Mesenchymal stem cell (in vitro differentiated cells and primary cell): ENCODE data around the gene CENPN.

Source experiments
- DNase-seq: peaks from one replicate; pipeline ENCODE4 v3.0.0-alpha.2; 2013
- H2AFZ ChIP-seq: one replicate; pipeline ENCODE4 v1.6.1; 2013; ENCODE audit warnings: low read depth, mild to moderate bottlenecking, control low read depth, inconsistent platforms, low read length, moderate library complexity
- H2AK5ac ChIP-seq: 2 replicates; pipeline ENCODE4 v1.6.1; 2013; ENCODE audit warnings: low read length, moderate library complexity, mild to moderate bottlenecking, inconsistent platforms; ENCODE audit not compliant: severe bottlenecking
- H2BK120ac ChIP-seq: one replicate; pipeline ENCODE4 v1.6.1; 2013; ENCODE audit warnings: low read depth, mild to moderate bottlenecking, inconsistent platforms, low read length, moderate library complexity
- H2BK12ac ChIP-seq, 2 experiments: one replicate each; pipeline ENCODE4 v1.6.1; 2013; ENCODE audit warnings: inconsistent platforms in 2 of 2, low read length in 2 of 2, mild to moderate bottlenecking in 2 of 2, moderate library complexity in 2 of 2, control low read depth in 1 of 2
- H2BK15ac ChIP-seq: one replicate; pipeline ENCODE4 v1.6.1; 2013; ENCODE audit warnings: mild to moderate bottlenecking, low read depth, inconsistent platforms; ENCODE audit not compliant: poor library complexity, severe bottlenecking
- H2BK5ac ChIP-seq: 2 replicates; pipeline ENCODE4 v1.6.1; 2013; ENCODE audit warnings: low read depth, mild to moderate bottlenecking, low read length, control low read depth, inconsistent platforms; ENCODE audit not compliant: poor library complexity, severe bottlenecking
- H3K14ac ChIP-seq, 2 experiments: one replicate each; pipeline ENCODE4 v1.6.1; 2013; ENCODE audit warnings: inconsistent platforms in 2 of 2, low read length in 2 of 2, control low read depth in 1 of 2, mild to moderate bottlenecking in 1 of 2, moderate library complexity in 1 of 2
- H3K18ac ChIP-seq, 2 experiments: one replicate each; pipeline ENCODE4 v1.6.1; 2013; ENCODE audit warnings: inconsistent platforms in 2 of 2, low read length in 2 of 2, control low read depth in 1 of 2, low read depth in 1 of 2, mild to moderate bottlenecking in 1 of 2
- H3K23ac ChIP-seq, 2 experiments: one replicate each; pipeline ENCODE4 v1.6.1; 2013; ENCODE audit warnings: inconsistent platforms in 2 of 2, low read length in 2 of 2, mild to moderate bottlenecking in 2 of 2, moderate library complexity in 2 of 2, control low read depth in 1 of 2
- H3K27ac ChIP-seq: 2 replicates; pipeline ENCODE4 v1.5.1; 2013; ENCODE audit warnings: mild to moderate bottlenecking, moderate library complexity, low read length, control low read depth, inconsistent platforms; ENCODE audit not compliant: poor library complexity, severe bottlenecking
- H3K27me3 ChIP-seq, 2 experiments: 2 replicates each; pipeline versions ENCODE4 v1.6.1 to v1.7.0; 2013; ENCODE audit warnings: low read length in 2 of 2, mild to moderate bottlenecking in 2 of 2, moderate library complexity in 2 of 2, control low read depth in 1 of 2, inconsistent platforms in 1 of 2; ENCODE audit not compliant: control insufficient read depth in 1 of 2, insufficient read depth in 1 of 2
- H3K36me3 ChIP-seq, 2 experiments: 2 replicates each; pipeline versions ENCODE4 v1.6.1 to v1.7.0; 2013; ENCODE audit warnings: low read length in 2 of 2, control low read depth in 1 of 2, inconsistent platforms in 1 of 2, low read depth in 1 of 2, mild to moderate bottlenecking in 1 of 2; ENCODE audit not compliant: insufficient read depth in 2 of 2, control insufficient read depth in 1 of 2
- H3K4ac ChIP-seq, 2 experiments: one replicate each; pipeline ENCODE4 v1.6.1; 2013; ENCODE audit warnings: inconsistent platforms in 2 of 2, low read length in 2 of 2, mild to moderate bottlenecking in 2 of 2, moderate library complexity in 2 of 2, control low read depth in 1 of 2, low read depth in 1 of 2
- H3K4me1 ChIP-seq: 2 replicates; pipeline ENCODE4 v1.6.1; 2013; ENCODE audit warnings: low read depth, low read length, control low read depth; ENCODE audit not compliant: control insufficient read depth, insufficient read depth
- H3K4me2 ChIP-seq: 2 replicates; pipeline ENCODE4 v1.6.1; 2013; ENCODE audit warnings: low read length, mild to moderate bottlenecking, inconsistent platforms; ENCODE audit not compliant: poor library complexity, severe bottlenecking
- H3K4me3 ChIP-seq, 2 experiments: 2 replicates each; pipeline versions ENCODE4 v1.5.1 to v1.7.0; 2013; ENCODE audit warnings: low read length in 2 of 2, mild to moderate bottlenecking in 2 of 2, control low read depth in 1 of 2, low read depth in 1 of 2; ENCODE audit not compliant: insufficient read depth in 1 of 2
- H3K79me1 ChIP-seq: replicated peaks from 2 replicates; pipeline ENCODE4 v1.6.1; 2013; ENCODE audit warnings: mild to moderate bottlenecking, control low read depth, low read length, inconsistent platforms; ENCODE audit not compliant: poor library complexity, severe bottlenecking
- H3K9ac ChIP-seq: 2 replicates; pipeline ENCODE4 v1.7.0; 2013; ENCODE audit warnings: mild to moderate bottlenecking, low read length, moderate library complexity
- H3K9me3 ChIP-seq: 2 replicates; pipeline ENCODE4 v1.7.0; 2013; ENCODE audit warnings: mild to moderate bottlenecking, low read length; ENCODE audit not compliant: control insufficient read depth
- H4K8ac ChIP-seq: one replicate; pipeline ENCODE4 v1.6.1; 2013; ENCODE audit warnings: inconsistent platforms, mild to moderate bottlenecking, low read length, moderate library complexity
- H4K91ac ChIP-seq: one replicate; pipeline ENCODE4 v1.6.1; 2013; ENCODE audit warnings: mild to moderate bottlenecking, low read length, inconsistent platforms
- WGBS: methylation state at CpG from one replicate; pipeline ENCODE4 v1.1.7; 2013; ENCODE audit warnings: mixed read lengths; 5-methylcytosine and 5-hydroxymethylcytosine counted together

Gene CENPN

GRCh38 chr16:81035975-81036750 is 29.1 kb downstream of the CENPN start:
- Histone ChIP-seq H3K9me3 (no peaks in the 10 kb centered on the region), H4K8ac (peak overlapping the region; percentile 45), H3K9ac (peak overlapping the region; percentile 88), H2AK5ac (no peak overlapping the region), H2BK120ac (no peak overlapping the region), H2BK5ac (no peak overlapping the region), H3K23ac (peak overlapping the region in 1 of 2 experiments; percentile 57), H4K91ac (no peak overlapping the region), H3K14ac (peak overlapping the region in 1 of 2 experiments; percentile 58), H2BK12ac (no peak overlapping the region), H3K27me3 (no peaks in the 10 kb centered on the region), H3K79me1 (peaks cover 18% of the 10 kb centered on the region), H3K4me3 (peak overlapping the region; percentile 89 to 91), H3K27ac (no peak overlapping the region), H3K36me3 (peaks cover 8 to 14% of the 10 kb centered on the region in 2 experiments), H3K4me1 (peaks cover 3% of the 10 kb centered on the region), H3K4ac (peak overlapping the region; percentile 15 to 81), H3K18ac (peak overlapping the region; percentile 50 to 95), H2BK15ac (no peak overlapping the region), H3K4me2 (peak overlapping the region; percentile 83), H2AFZ (peak overlapping the region; percentile 68)
- WGBS, result under 1% methylated on average over 51 of the region's 80 CpGs
- DNase-seq, result peak; percentile 41

DNA sequence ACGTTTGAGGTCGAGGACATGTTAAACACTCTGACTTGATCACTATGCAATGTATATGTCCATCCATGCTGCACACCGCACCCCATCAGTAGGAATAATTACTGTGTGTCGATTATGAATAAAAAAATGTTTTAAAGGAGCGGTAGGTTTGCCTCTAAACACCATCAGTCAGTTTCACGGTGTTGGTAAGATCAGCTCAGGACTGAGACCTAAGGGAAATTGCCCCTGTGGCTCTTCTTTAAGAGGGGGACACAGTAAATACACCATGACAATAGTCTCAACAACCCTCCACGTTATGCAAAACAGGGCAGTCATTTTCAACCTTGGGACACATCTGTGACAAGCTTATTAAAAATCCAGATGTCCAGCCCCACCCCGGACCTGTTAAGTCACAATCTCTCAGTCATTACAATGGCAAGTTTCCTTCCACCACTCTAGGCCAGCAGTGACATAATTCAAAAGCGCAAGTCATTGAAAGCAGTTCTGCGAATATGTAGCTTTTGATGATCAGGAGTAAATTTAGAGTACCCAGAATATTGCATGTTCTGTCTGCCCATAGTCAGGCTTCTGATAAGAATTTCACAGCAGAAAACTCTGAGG is 29.8 kb downstream of the CENPN start:
- Histone ChIP-seq H3K79me1 (peaks cover 23% of the 10 kb centered on the region), H3K27ac (no peak overlapping the region), H2BK12ac (no peak overlapping the region), H2AK5ac (no peak overlapping the region), H3K9me3 (no peaks in the 10 kb centered on the region), H3K27me3 (no peaks in the 10 kb centered on the region), H4K91ac (no peak overlapping the region), H2BK5ac (no peak overlapping the region), H3K4me2 (peak overlapping the region; percentile 83), H3K4ac (no peak overlapping the region), H2BK120ac (no peak overlapping the region), H2BK15ac (no peak overlapping the region), H3K4me1 (peaks cover 3% of the 10 kb centered on the region), H2AFZ (no peak overlapping the region), H4K8ac (no peak overlapping the region), H3K4me3 (peak overlapping the region; percentile 89 to 91), H3K9ac (peak overlapping the region; percentile 88), H3K18ac (peak overlapping the region in 1 of 2 experiments; percentile 68), H3K23ac (no peak overlapping the region), H3K36me3 (peaks cover 12 to 21% of the 10 kb centered on the region in 2 experiments), H3K14ac (no peak overlapping the region)
- WGBS, result 42% methylated on average over 9 of the region's 10 CpGs
- DNase-seq, result peak; percentile 25

GRCh38 chr16:81040131-81040530 is 33.1 kb downstream of the CENPN start:
- H2AK5ac ChIP-seq, result no peak overlapping the region
- no peak for DNase-seq
- no peak overlapping the region for H3K18ac ChIP-seq
- H4K91ac ChIP-seq, result no peak overlapping the region
- WGBS, result no CpG with 5 or more reads among the region's 2 CpGs
- peaks cover 3% of the 10 kb centered on the region for H3K4me1 ChIP-seq
- no peak overlapping the region for H3K27ac ChIP-seq
- H3K4me3 ChIP-seq, result no peak overlapping the region
- H3K9ac ChIP-seq, result no peak overlapping the region
- no peak overlapping the region for H2BK5ac ChIP-seq
- H2AFZ ChIP-seq, result no peak overlapping the region
- H3K23ac ChIP-seq, result no peak overlapping the region
- H2BK120ac ChIP-seq, result no peak overlapping the region
- no peak overlapping the region for H4K8ac ChIP-seq
- no peak overlapping the region for H3K4me2 ChIP-seq
- H3K27me3 ChIP-seq, result no peaks in the 10 kb centered on the region
- no peak overlapping the region for H2BK15ac ChIP-seq
- H3K4ac ChIP-seq, result no peak overlapping the region
- H3K9me3 ChIP-seq, result no peaks in the 10 kb centered on the region
- no peak overlapping the region for H2BK12ac ChIP-seq
- H3K79me1 ChIP-seq, result peaks cover 26% of the 10 kb centered on the region
- H3K36me3 ChIP-seq, result peaks cover 24 to 54% of the 10 kb centered on the region in 2 experiments
- H3K14ac ChIP-seq, result no peak overlapping the region

DNA sequence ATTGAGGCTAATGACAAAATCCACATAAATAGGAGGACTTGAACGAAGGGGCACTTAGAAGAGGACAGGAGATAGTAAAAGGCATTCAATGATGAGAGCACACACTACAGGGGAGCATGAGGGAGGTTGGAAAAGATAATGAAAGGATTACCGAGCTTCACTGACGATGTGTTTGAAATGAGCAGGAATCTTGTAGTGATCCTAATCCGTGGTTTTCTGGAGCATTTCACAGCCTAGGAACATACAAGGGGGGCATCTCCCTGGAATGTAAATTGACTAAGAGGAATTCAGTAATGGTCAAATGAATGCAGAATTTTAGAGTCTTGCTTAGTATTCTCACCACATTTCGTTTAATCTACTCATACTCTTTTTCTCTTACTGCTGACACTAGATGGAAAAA is 33.8 kb downstream of the CENPN start:
- no peak for DNase-seq
- Histone ChIP-seq H3K23ac (no peak overlapping the region), H4K8ac (no peak overlapping the region), H3K27me3 (no peaks in the 10 kb centered on the region), H2BK120ac (no peak overlapping the region), H2BK5ac (no peak overlapping the region), H3K27ac (no peak overlapping the region), H3K4me1 (peaks cover 3% of the 10 kb centered on the region), H3K79me1 (peaks cover 28% of the 10 kb centered on the region), H2BK12ac (no peak overlapping the region), H3K9me3 (no peaks in the 10 kb centered on the region), H4K91ac (no peak overlapping the region), H2AFZ (no peak overlapping the region), H3K4me3 (no peak overlapping the region), H3K36me3 (peaks cover 30 to 61% of the 10 kb centered on the region in 2 experiments), H3K9ac (no peak overlapping the region), H3K4ac (no peak overlapping the region), H2AK5ac (no peak overlapping the region), H3K4me2 (no peak overlapping the region), H2BK15ac (no peak overlapping the region), H3K14ac (no peak overlapping the region), H3K18ac (no peak overlapping the region)
- 90% methylated on average over 5 of the region's 5 CpGs for WGBS
